H1 (cell line): ENCODE data around the gene ABCD1. TPM values are rescaled to one million over a fixed set of nuclear protein-coding genes. Genes with fewer than 3 reads are reported as not detected.
"Not testable (repeated sequence)": the region's sequence is repeated elsewhere in the genome, so short reads cannot be mapped to it uniquely, and the experiment has no call there.

Experiments
- CTCF ChIA-PET: fragments of 300-600 bp; sonication (Branson Sonifier 250); formaldehyde crosslinking; loops from one replicate; lab custom pipeline; 2021; ENCODE audit not compliant: partially characterized antibody; lab: Charles Lee
- POLR2A ChIA-PET: fragments of 300-600 bp; sonication (Branson Sonifier 250); formaldehyde crosslinking; loops from one replicate; lab custom pipeline; 2021; ENCODE audit warnings: inconsistent platforms; ENCODE audit not compliant: partially characterized antibody; lab: Charles Lee
- DNase-seq, 2 experiments: peaks; one replicate each; pipeline versions ENCODE4 v3.0.0 to v3.0.0-alpha.2; 2010 to 2022; ENCODE audit warnings: low spot score in 2 of 2, low read depth in 1 of 2, mixed read lengths in 1 of 2
- FAIRE-seq: peaks from 2 replicates; lab custom pipeline; 2011; peaks lifted over from hg19 to GRCh38; lab: Jason Lieb, UNC
- H2AFZ ChIP-seq: 2 replicates; pipeline ENCODE4 v1.8.1; 2012; ENCODE audit warnings: low read length, inconsistent platforms
- H2AK5ac ChIP-seq: 2 replicates; pipeline ENCODE4 v1.6.1; 2013; ENCODE audit warnings: low read depth, low read length
- H2BK120ac ChIP-seq: replicated peaks from 2 replicates; pipeline ENCODE3; 2013; ENCODE audit warnings: low read depth, low read length, inconsistent platforms
- H2BK12ac ChIP-seq: 2 replicates; pipeline ENCODE4 v1.6.1; 2013; ENCODE audit warnings: low read depth, low read length
- H2BK15ac ChIP-seq: 2 replicates; pipeline ENCODE4 v1.6.1; 2013; ENCODE audit warnings: low read length
- H2BK20ac ChIP-seq: 2 replicates; pipeline ENCODE4 v1.6.1; 2013; ENCODE audit warnings: low read length
- H2BK5ac ChIP-seq: 2 replicates; pipeline ENCODE4 v1.6.1; 2013; ENCODE audit warnings: low read depth, low read length
- H3K14ac ChIP-seq: 2 replicates; pipeline ENCODE4 v1.6.1; 2013; ENCODE audit warnings: inconsistent platforms; ENCODE audit not compliant: insufficient read length
- H3K18ac ChIP-seq: 2 replicates; pipeline ENCODE4 v1.6.1; 2013; ENCODE audit warnings: low read length; ENCODE audit errors: extremely low read depth
- H3K23ac ChIP-seq: 2 replicates; pipeline ENCODE4 v1.6.1; 2013; ENCODE audit warnings: inconsistent platforms; ENCODE audit not compliant: insufficient read length
- H3K23me2 ChIP-seq: 2 replicates; pipeline ENCODE4 v1.6.1; 2013; ENCODE audit warnings: low read depth, low read length
- H3K27ac ChIP-seq: 2 replicates; pipeline ENCODE4 v1.6.1; 2011; ENCODE audit warnings: low read depth, low read length, inconsistent platforms
- H3K27me3 ChIP-seq, 4 experiments: replicated peaks in 1 of 4; 1 replicate in 1 of 4; 2 replicates in 3 of 4; pipeline versions ENCODE4 v1.6.1 to v1.8.1; 2011 to 2013; ENCODE audit warnings: low read length in 3 of 4, mild to moderate bottlenecking in 3 of 4, inconsistent platforms in 2 of 4, mixed read lengths in 2 of 4, moderate library complexity in 1 of 4; ENCODE audit not compliant: control insufficient read depth in 3 of 4, insufficient read depth in 3 of 4; ENCODE audit errors: extremely low read depth in 1 of 4
- H3K36me3 ChIP-seq, 4 experiments: 2 replicates each; pipeline versions ENCODE4 v1.6.1 to v1.8.1; 2011 to 2013; ENCODE audit warnings: mild to moderate bottlenecking in 4 of 4, low read length in 3 of 4, moderate library complexity in 2 of 4, control low read depth in 1 of 4, inconsistent platforms in 1 of 4; ENCODE audit not compliant: insufficient read depth in 4 of 4, control insufficient read depth in 2 of 4
- H3K4ac ChIP-seq: replicated peaks from 2 replicates; pipeline ENCODE3; 2013; ENCODE audit warnings: low read length, low read depth, mixed read lengths, inconsistent platforms; ENCODE audit not compliant: insufficient read length
- H3K4me1 ChIP-seq, 4 experiments: replicated peaks in 1 of 4; 1 replicate in 1 of 4; 2 replicates in 3 of 4; pipeline versions ENCODE4 v1.6.1 to v1.8.1; 2011 to 2013; ENCODE audit warnings: low read length in 3 of 4, inconsistent platforms in 2 of 4, mixed read lengths in 1 of 4; ENCODE audit not compliant: insufficient read depth in 4 of 4, control insufficient read depth in 3 of 4
- H3K4me2 ChIP-seq, 2 experiments: 2 replicates each; pipeline versions ENCODE4 v1.6.1 to v1.8.1; 2011 to 2013; ENCODE audit warnings: low read depth in 2 of 2, low read length in 2 of 2, control low read depth in 1 of 2, inconsistent platforms in 1 of 2, mild to moderate bottlenecking in 1 of 2; ENCODE audit not compliant: insufficient read depth in 1 of 2
- H3K4me3 ChIP-seq, 4 experiments: fragments of 200-600, 300-600 bp in 1 of 4; sonication (generic), shearing (Covaris generic), sonication (Bioruptor Twin) in 1 of 4; 2 replicates each; pipeline versions ENCODE4 v1.5.1 to v1.8.1; 2011 to 2016; ENCODE audit warnings: low read length in 4 of 4, low read depth in 3 of 4, control low read depth in 2 of 4, inconsistent platforms in 2 of 4, mild to moderate bottlenecking in 2 of 4, mixed read lengths in 1 of 4, moderate library complexity in 1 of 4; ENCODE audit not compliant: insufficient read depth in 2 of 4; ENCODE audit errors: extremely low read depth in 1 of 4
- H3K56ac ChIP-seq: replicated peaks from 2 replicates; pipeline ENCODE3; 2013; ENCODE audit warnings: low read depth, mild to moderate bottlenecking, mixed read lengths, low read length, inconsistent platforms; ENCODE audit not compliant: insufficient read length
- H3K79me1 ChIP-seq: 2 replicates; pipeline ENCODE4 v1.6.1; 2013; ENCODE audit warnings: low read depth, low read length, control low read depth
- H3K79me2 ChIP-seq, 2 experiments: 2 replicates each; pipeline versions ENCODE4 v1.6.1 to v1.8.1; 2012 to 2013; ENCODE audit warnings: low read length in 2 of 2, mild to moderate bottlenecking in 2 of 2, inconsistent platforms in 1 of 2; ENCODE audit not compliant: insufficient read depth in 2 of 2, control insufficient read depth in 1 of 2
- H3K9ac ChIP-seq, 4 experiments: replicated peaks in 1 of 4; 1 replicate in 1 of 4; 2 replicates in 3 of 4; pipeline versions ENCODE4 v1.6.1 to v1.8.1; 2011 to 2013; ENCODE audit warnings: low read depth in 3 of 4, low read length in 3 of 4, control low read depth in 2 of 4, mild to moderate bottlenecking in 2 of 4, moderate library complexity in 2 of 4, inconsistent platforms in 1 of 4; ENCODE audit errors: extremely low read depth in 1 of 4
- H3K9me3 ChIP-seq, 2 experiments: 2 replicates each; pipeline versions ENCODE4 v1.6.1 to v1.8.1; 2012 to 2013; ENCODE audit warnings: mild to moderate bottlenecking in 2 of 2, moderate library complexity in 2 of 2, control low read depth in 1 of 2, inconsistent platforms in 1 of 2, low read depth in 1 of 2, low read length in 1 of 2, mixed read lengths in 1 of 2; ENCODE audit not compliant: insufficient read depth in 2 of 2
- H4K20me1 ChIP-seq, 2 experiments: replicated peaks in 1 of 2; 2 replicates each; pipeline versions ENCODE3 to v1.8.1; 2011 to 2013; ENCODE audit warnings: inconsistent platforms in 2 of 2, low read length in 2 of 2, mild to moderate bottlenecking in 1 of 2; ENCODE audit not compliant: insufficient read depth in 2 of 2, control insufficient read depth in 1 of 2
- H4K5ac ChIP-seq: 2 replicates; pipeline ENCODE4 v1.6.1; 2013; ENCODE audit warnings: low read length, low read depth, mixed read lengths, inconsistent platforms; ENCODE audit not compliant: insufficient read length
- H4K8ac ChIP-seq: 2 replicates; pipeline ENCODE4 v1.8.0; 2013; ENCODE audit warnings: mild to moderate bottlenecking, moderate library complexity, low read length, inconsistent platforms; ENCODE audit not compliant: insufficient read depth; ENCODE audit errors: extremely low read depth
- H4K91ac ChIP-seq: replicated peaks from 2 replicates; pipeline ENCODE3; 2013; ENCODE audit warnings: low read length, mixed read lengths, inconsistent platforms; ENCODE audit not compliant: insufficient read length
- BRCA1 ChIP-seq: IDR thresholded peaks from 2 replicates; pipeline ENCODE4 v1.6.1; 2012; ENCODE audit warnings: low read depth, low read length, improper control_type of control experiment
- CEBPB ChIP-seq: IDR thresholded peaks from 2 replicates; pipeline ENCODE4 v1.6.1; 2012; ENCODE audit warnings: low read depth, low read length
- TAF1 ChIP-seq: IDR thresholded peaks from 2 replicates; pipeline ENCODE4 v1.6.1; 2011; ENCODE audit warnings: mild to moderate bottlenecking, low read depth, low read length
- WGBS, 2 experiments: shearing (Covaris generic) in 1 of 2; methylation state at CpG; one replicate each; pipeline versions ENCODE4 v1.1.6 to v1.1.7; 2013 to 2015; ENCODE audit warnings: low lambda C conversion rate in 2 of 2, mixed read lengths in 2 of 2, inconsistent platforms in 1 of 2, low coverage in 1 of 2, missing lambda C conversion rate in 1 of 2; ENCODE audit not compliant: insufficient replicate concordance in 2 of 2, insufficient coverage in 1 of 2, insufficient read length in 1 of 2; ENCODE audit errors: extremely low coverage in 1 of 2, missing lambda C conversion rate in 1 of 2; 5-methylcytosine and 5-hydroxymethylcytosine counted together
- polyA plus RNA-seq, 7 experiments: library from polyadenylated mRNA; depleted of rRNA in 3 of 7; stranded (reverse) in 5 of 7; unstranded in 2 of 7; fragments of >200 nt in 5 of 7; fragments of 200-250 nt in 2 of 7; gene quantifications; 1 replicate in 5 of 7; 2 replicates in 1 of 7; 4 replicates in 1 of 7; pipeline versions ENCODE4 v1.2.1 to v1.2.3, GENCODE V29; 2011 to 2013; ENCODE audit warnings: missing spikeins in 2 of 7, mixed read lengths in 2 of 7
- total RNA-seq: library from RNA; stranded (reverse); fragmentation: NEBNext Ultra II Directional; extraction: Animal tissue kit (Norgen Biotek cat#: 25700); gene quantifications from 2 replicates; pipeline ENCODE4 v1.2.1, GENCODE V29; 2021

Gene ABCD1
- total and polyA plus RNA-seq, 2 of the 8 experiments (the other 6 are each of a cell fraction or from before 2014, with no cell fraction given): 3.1 to 6.6 TPM

- TF ChIP-seq TAF1 (no peak), CEBPB (no peak), BRCA1 (no peak)
Measured at GRCh38 chrX:153728951-153729631, 4.4 kb downstream of the ABCD1 start (continued).

GRCh38 chrX:153730115-153730514 is 5.5 kb downstream of the ABCD1 start:
- H3K27ac ChIP-seq, POLR2A ChIA-PET, H3K9me3 ChIP-seq, H4K20me1 ChIP-seq, H3K18ac ChIP-seq, H3K4ac ChIP-seq, H4K8ac ChIP-seq, H2BK120ac ChIP-seq, H3K23ac ChIP-seq, H2BK12ac ChIP-seq, H3K4me2 ChIP-seq, H2BK20ac ChIP-seq, H2AK5ac ChIP-seq, H3K36me3 ChIP-seq, H3K4me3 ChIP-seq, H3K9ac ChIP-seq, H3K14ac ChIP-seq, FAIRE-seq, H4K91ac ChIP-seq, H2BK15ac ChIP-seq, H3K56ac ChIP-seq, H3K27me3 ChIP-seq, H3K79me1 ChIP-seq, H3K79me2 ChIP-seq, H3K23me2 ChIP-seq, DNase-seq, H4K5ac ChIP-seq, H2AFZ ChIP-seq, H2BK5ac ChIP-seq: not testable (repeated sequence)
- 91% methylated on average over 10 of the region's 23 CpGs; no CpG with 5 or more reads in 1 of the 2 experiments for WGBS, 2 experiments
- CTCF ChIA-PET: interaction anchor here (1.6 kb wide), 1 partner anchor 15 kb away, joined by 4 read pairs; no protein-coding TSS in a partner anchor
- H3K4me1 ChIP-seq: peaks cover 0 to 15% (median 9%) of the 10 kb centered on the region in 4 experiments; a peak in 6 of 7 replicates
